ENCODE data around the gene SP140L.

DNA sequence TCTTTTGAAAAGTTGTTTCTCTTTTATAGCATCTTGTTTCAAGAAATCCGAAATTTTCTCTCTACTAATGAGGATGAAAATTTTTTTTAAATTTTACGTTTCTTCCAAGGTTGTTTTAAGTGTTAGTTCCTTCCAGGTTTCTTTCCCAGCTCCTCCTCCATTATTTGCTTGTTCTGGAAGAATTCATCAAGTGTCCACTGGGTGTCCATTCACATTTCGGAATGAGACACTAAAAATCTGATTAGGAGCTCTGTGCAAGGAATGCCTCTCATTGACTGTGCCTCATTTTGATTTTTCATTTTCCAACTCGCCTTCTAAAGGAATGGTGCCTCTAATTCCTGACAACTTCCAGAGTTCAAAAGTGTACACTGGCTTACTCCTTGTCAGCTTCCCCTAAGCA is 95.2 kb downstream of the SP140L start:
- TF ChIP-seq, protein P1, sequence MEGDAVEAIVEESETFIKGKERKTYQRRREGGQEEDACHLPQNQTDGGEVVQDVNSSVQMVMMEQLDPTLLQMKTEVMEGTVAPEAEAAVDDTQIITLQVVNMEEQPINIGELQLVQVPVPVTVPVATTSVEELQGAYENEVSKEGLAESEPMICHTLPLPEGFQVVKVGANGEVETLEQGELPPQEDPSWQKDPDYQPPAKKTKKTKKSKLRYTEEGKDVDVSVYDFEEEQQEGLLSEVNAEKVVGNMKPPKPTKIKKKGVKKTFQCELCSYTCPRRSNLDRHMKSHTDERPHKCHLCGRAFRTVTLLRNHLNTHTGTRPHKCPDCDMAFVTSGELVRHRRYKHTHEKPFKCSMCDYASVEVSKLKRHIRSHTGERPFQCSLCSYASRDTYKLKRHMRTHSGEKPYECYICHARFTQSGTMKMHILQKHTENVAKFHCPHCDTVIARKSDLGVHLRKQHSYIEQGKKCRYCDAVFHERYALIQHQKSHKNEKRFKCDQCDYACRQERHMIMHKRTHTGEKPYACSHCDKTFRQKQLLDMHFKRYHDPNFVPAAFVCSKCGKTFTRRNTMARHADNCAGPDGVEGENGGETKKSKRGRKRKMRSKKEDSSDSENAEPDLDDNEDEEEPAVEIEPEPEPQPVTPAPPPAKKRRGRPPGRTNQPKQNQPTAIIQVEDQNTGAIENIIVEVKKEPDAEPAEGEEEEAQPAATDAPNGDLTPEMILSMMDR (IDR thresholded peaks at IDR 0.05; ENCODE audit: control extremely low read depth in 1 of 3, insufficient read depth in 1 of 3, low read depth in 1 of 3, low read length in 3 of 3) = no peak
- no peak for TF ChIP-seq EZH2 (IDR thresholded peaks at IDR 0.05; ENCODE audit: low read depth, low read length, severe bottlenecking)
- no peak for TF ChIP-seq POLR2A (IDR thresholded peaks at IDR 0.05; ENCODE audit: control extremely low read depth in 1 of 2, low read depth in 2 of 2, low read length in 2 of 2)
- no peak for TF ChIP-seq YY1 (IDR thresholded peaks at IDR 0.05; ENCODE audit: low read depth, low read length)
- no peak for TF ChIP-seq RBBP5 (IDR thresholded peaks at IDR 0.05; ENCODE audit: borderline replicate concordance, low read depth, low read length)
- no peak for TF ChIP-seq SP1 (IDR thresholded peaks at IDR 0.05; ENCODE audit: low read depth, low read length)
- TF ChIP-seq BRCA1 (IDR thresholded peaks at IDR 0.05; ENCODE audit: low read depth, low read length) = no peak
- no peak for TF ChIP-seq GABPA (IDR thresholded peaks at IDR 0.05; ENCODE audit: borderline replicate concordance, insufficient read depth, low read length)
- TF ChIP-seq ASH2L (IDR thresholded peaks at IDR 0.05; ENCODE audit: low read length) = no peak
- no peak for TF ChIP-seq POLR2AphosphoS5 (IDR thresholded peaks at IDR 0.05; ENCODE audit: low read depth, low read length)
- TF ChIP-seq RNF2 (IDR thresholded peaks at IDR 0.05; ENCODE audit: borderline replicate concordance, low read depth, low read length, missing control alignments, poor library complexity, severe bottlenecking) = no peak
- TF ChIP-seq MAFK (IDR thresholded peaks at IDR 0.05; ENCODE audit: low read depth, low read length) = no peak
- TF ChIP-seq MAX (IDR thresholded peaks at IDR 0.05) = no peak
- TF ChIP-seq HDAC2 (IDR thresholded peaks at IDR 0.05; ENCODE audit: borderline replicate concordance in 1 of 2, low read depth in 2 of 2, low read length in 2 of 2) = no peak

All from H1 (cell line).